Thymus (tissue), 11 donors: Measurements from ENCODE around the gene KIF16B. TPM values are rescaled to one million over a fixed set of nuclear protein-coding genes. Genes with fewer than 3 reads are reported as not detected.
A peak's percentile ranks its signal among the peaks of the same experiment; 100 is the strongest.

Experiments
- DNase-seq, 9 donors: peaks; one replicate each; pipeline ENCODE4 v3.0.0-alpha.2; 2013; ENCODE audit warnings: low spot score in 9 of 9, low read depth in 6 of 9, missing footprints in 1 of 9
- H3K27ac ChIP-seq, 2 donors: one replicate each; pipeline ENCODE4 v1.5.1; 2013; ENCODE audit warnings: control low read depth in 1 of 2, low read depth in 1 of 2, low read length in 1 of 2, mild to moderate bottlenecking in 1 of 2, moderate library complexity in 1 of 2
- H3K27me3 ChIP-seq, 2 donors: one replicate each; pipeline ENCODE4 v1.5.1; 2013; ENCODE audit warnings: low read length in 1 of 2; ENCODE audit not compliant: control insufficient read depth in 2 of 2, insufficient read depth in 1 of 2
- H3K36me3 ChIP-seq, 2 donors: one replicate each; pipeline ENCODE4 v1.5.1; 2013; ENCODE audit warnings: low read length in 1 of 2, mild to moderate bottlenecking in 1 of 2, moderate library complexity in 1 of 2; ENCODE audit not compliant: control insufficient read depth in 2 of 2, insufficient read depth in 2 of 2
- H3K4me1 ChIP-seq, 2 donors: one replicate each; pipeline ENCODE4 v1.5.1; 2013; ENCODE audit warnings: low read length in 2 of 2; ENCODE audit not compliant: control insufficient read depth in 2 of 2, insufficient read depth in 2 of 2
- H3K4me3 ChIP-seq, 2 donors: one replicate each; pipeline ENCODE4 v1.5.1; 2013; ENCODE audit warnings: low read length in 2 of 2, control low read depth in 1 of 2, mild to moderate bottlenecking in 1 of 2
- H3K9me3 ChIP-seq, 2 donors: one replicate each; pipeline ENCODE4 v1.5.1; 2013; ENCODE audit warnings: low read length in 1 of 2, mild to moderate bottlenecking in 1 of 2; ENCODE audit not compliant: control insufficient read depth in 2 of 2, insufficient read depth in 1 of 2
- WGBS: extraction: QIAGEN DNeasy Blood & Tissue Kit; methylation state at CpG from one replicate; pipeline ENCODE4 v1.1.7; 2013; 5-methylcytosine and 5-hydroxymethylcytosine counted together
- polyA plus RNA-seq: library from polyadenylated mRNA; stranded (reverse); fragments of 200-250 nt; gene quantifications from one replicate; pipeline ENCODE4 v1.2.3, GENCODE V29; 2013
- total RNA-seq: library from RNA; stranded (reverse); fragments of 120-200 nt; gene quantifications from one replicate; pipeline ENCODE4 v1.2.4, GENCODE V29; 2013
- donor health status: healthy.

Gene KIF16B
- total and polyA plus RNA-seq, 2 donors: 5.2 to 6.7 TPM

- H3K4me1 ChIP-seq: no peaks in the 10 kb centered on the region
- H3K4me3 ChIP-seq: no peak overlapping the region
- no peaks in the 10 kb centered on the region for H3K9me3 ChIP-seq
- no peak for DNase-seq
- H3K36me3 ChIP-seq: no peaks in the 10 kb centered on the region
- no peaks in the 10 kb centered on the region for H3K27me3 ChIP-seq
- no peak overlapping the region for H3K27ac ChIP-seq
- WGBS: 96% methylated on average over 2 of the region's 2 CpGs
Measured at GRCh38 chr20:16537918-16538317, 35.3 kb downstream of the KIF16B start.

- 79% methylated on average over 4 of the region's 4 CpGs for WGBS
- Histone ChIP-seq H3K27me3 (no peaks in the 10 kb centered on the region), H3K4me1 (no peaks in the 10 kb centered on the region), H3K4me3 (no peak overlapping the region), H3K36me3 (no peaks in the 10 kb centered on the region), H3K9me3 (no peaks in the 10 kb centered on the region), H3K27ac (no peak overlapping the region)
- DNase-seq: no peak
Measured at GRCh38 chr20:16537025-16537665, 36.1 kb downstream of the KIF16B start.

- no peak for DNase-seq
- no peaks in the 10 kb centered on the region for H3K9me3 ChIP-seq
- H3K4me1 ChIP-seq: no peaks in the 10 kb centered on the region
- H3K27ac ChIP-seq: no peak overlapping the region
- H3K4me3 ChIP-seq: no peak overlapping the region
- H3K36me3 ChIP-seq: no peaks in the 10 kb centered on the region
- H3K27me3 ChIP-seq: no peaks in the 10 kb centered on the region
- WGBS: 74% methylated on average over 2 of the region's 2 CpGs
Measured at GRCh38 chr20:16535277-16535676, 38.0 kb downstream of the KIF16B start.

- no peaks in the 10 kb centered on the region for H3K27me3 ChIP-seq
- no peaks in the 10 kb centered on the region for H3K4me1 ChIP-seq
- no peak overlapping the region for H3K27ac ChIP-seq
- no peaks in the 10 kb centered on the region for H3K9me3 ChIP-seq
- WGBS: 96% methylated on average over 1 of the region's 1 CpG
- H3K36me3 ChIP-seq: no peaks in the 10 kb centered on the region
- H3K4me3 ChIP-seq: no peak overlapping the region
- DNase-seq: no peak
Measured at GRCh38 chr20:16533502-16533901, 39.7 kb downstream of the KIF16B start.

GRCh38 chr20:16531485-16531884 lies 41.8 kb downstream of the KIF16B start:
- no peaks in the 10 kb centered on the region for H3K36me3 ChIP-seq
- no peak overlapping the region for H3K27ac ChIP-seq
- no peaks in the 10 kb centered on the region for H3K27me3 ChIP-seq
- H3K4me1 ChIP-seq: no peaks in the 10 kb centered on the region
- H3K9me3 ChIP-seq: no peaks in the 10 kb centered on the region
- 98% methylated on average over 8 of the region's 8 CpGs for WGBS
- DNase-seq: no peak
- H3K4me3 ChIP-seq: no peak overlapping the region

GRCh38 chr20:16530201-16530681 lies 43.0 kb downstream of the KIF16B start:
- no peak overlapping the region for H3K4me3 ChIP-seq
- H3K27me3 ChIP-seq: no peaks in the 10 kb centered on the region
- WGBS: 97% methylated on average over 15 of the region's 15 CpGs
- H3K27ac ChIP-seq: no peak overlapping the region
- H3K36me3 ChIP-seq: no peaks in the 10 kb centered on the region
- no peak for DNase-seq
- H3K4me1 ChIP-seq: no peaks in the 10 kb centered on the region
- no peaks in the 10 kb centered on the region for H3K9me3 ChIP-seq

- Histone ChIP-seq H3K4me1 (no peaks in the 10 kb centered on the region), H3K36me3 (no peaks in the 10 kb centered on the region), H3K27me3 (no peaks in the 10 kb centered on the region), H3K4me3 (no peak overlapping the region), H3K27ac (peak overlapping the region; percentile 40 to 42), H3K9me3 (no peaks in the 10 kb centered on the region)
- DNase-seq: no peak
- WGBS: 92% methylated on average over 5 of the region's 5 CpGs
Measured at GRCh38 chr20:16528078-16528477, 45.2 kb downstream of the KIF16B start.

- Histone ChIP-seq H3K36me3 (no peaks in the 10 kb centered on the region), H3K27me3 (no peaks in the 10 kb centered on the region), H3K4me1 (no peaks in the 10 kb centered on the region), H3K27ac (no peak overlapping the region), H3K4me3 (no peak overlapping the region), H3K9me3 (no peaks in the 10 kb centered on the region)
- WGBS: 96% methylated on average over 3 of the region's 3 CpGs
- DNase-seq: no peak
Measured at GRCh38 chr20:16527438-16527837, 45.8 kb downstream of the KIF16B start.

GRCh38 chr20:16526433-16527380 lies 46.5 kb downstream of the KIF16B start:
- Histone ChIP-seq H3K36me3 (no peaks in the 10 kb centered on the region), H3K27me3 (no peaks in the 10 kb centered on the region), H3K27ac (peak overlapping the region in 1 of 2 donors; percentile 32), H3K4me1 (no peaks in the 10 kb centered on the region), H3K4me3 (no peak overlapping the region), H3K9me3 (no peaks in the 10 kb centered on the region)
- DNase-seq: no peak
- WGBS: 92% methylated on average over 9 of the region's 9 CpGs
